ENCODE data around the gene STK4. TPM values are rescaled to one million over a fixed set of nuclear protein-coding genes. Genes with fewer than 3 reads are reported as not detected.

The STK4 gene
- total RNA-seq, 1 donor from 2014 or later, result 149 TPM

DNA sequence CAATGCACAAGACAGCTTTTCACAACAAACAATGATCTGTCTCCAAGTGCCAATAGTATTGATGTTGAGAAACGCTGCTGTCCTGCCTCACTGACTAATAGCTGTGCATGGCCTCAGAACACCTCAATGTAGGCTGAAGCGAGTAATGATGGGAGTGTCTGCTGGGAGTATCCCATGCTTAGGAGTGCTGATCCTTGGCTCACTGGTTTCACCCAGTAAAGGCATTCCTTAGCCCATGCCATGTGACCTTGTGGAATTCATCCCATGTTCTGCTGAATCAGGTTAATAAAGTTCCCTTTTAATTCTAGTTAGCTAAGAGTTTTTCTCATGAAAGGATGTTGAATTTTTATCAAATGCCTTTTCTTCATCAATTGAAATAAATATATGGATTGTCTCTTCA lies 161.8 kb downstream of the STK4 start:
- no peak overlapping the region for H3K4me3 Mint-ChIP-seq
- H3K36me3 Mint-ChIP-seq (ENCODE audit: low read depth), result no peaks in the 10 kb centered on the region

More for the DNA sequence above, 161.8 kb downstream of the STK4 start:
- DNase-seq (ENCODE audit: low spot score), result no peak
- Mint-ChIP-seq H3K9me3 (no peaks in the 10 kb centered on the region), H3K4me1 (ENCODE audit: low read depth) (no peaks in the 10 kb centered on the region), H3K27ac (no peak overlapping the region), H3K27me3 (ENCODE audit: insufficient read depth) (peaks cover 42% of the 10 kb centered on the region)
- intact Hi-C loops (cut with micrococcal nuclease), result no loop called here

Other genes with a start within 250 kb of the STK4 start
- 1.1 TPM in 2 replicates for gene KCNK15, start 220.6 kb upstream of the STK4 start, total RNA-seq
- not detected in 2 replicates for gene RIMS4, start 156.0 kb upstream of the STK4 start, total RNA-seq
- 230 and 246 TPM in 2 replicates for gene YWHAB, start 80.8 kb upstream of the STK4 start, total RNA-seq
- 101 and 106 TPM in 2 replicates for gene PABPC1L, start 56.5 kb upstream of the STK4 start, total RNA-seq
- gene TOMM34, start 6.1 kb upstream of the STK4 start, total RNA-seq, result 53.0 and 55.4 TPM in 2 replicates
- 0.49 and 0.51 TPM in 2 replicates for gene KCNS1, start 134.6 kb downstream of the STK4 start, total RNA-seq
- 0.27 TPM in 1 of 2 replicates, not detected in the other for gene WFDC5, start 148.7 kb downstream of the STK4 start, total RNA-seq
- not detected in 2 replicates for gene WFDC12, start 158.0 kb downstream of the STK4 start, total RNA-seq
- gene PI3, start 208.4 kb downstream of the STK4 start, total RNA-seq, result not detected in 2 replicates
- gene SEMG1, start 240.5 kb downstream of the STK4 start, total RNA-seq, result not detected in 2 replicates

All from activated T-helper 1 cell treated with anti-CD3 and anti-CD28 coated beads, Interleukin-12 subunit alpha, Interleukin-12 subunit beta, Interleukin-2, Interleukin-4 antibody, amounts not matched to agents 30 ng/mL and 10 ng/mL and 1 ng/mL, durations not matched to agents 14 hours and 24 hours and 36 hours (primary cell).